GM12878 (cell line): ENCODE results near the gene MIA3. TPM values are rescaled to one million over a fixed set of nuclear protein-coding genes. Genes with fewer than 3 reads are reported as not detected.
A peak's percentile ranks its signal among the peaks of the same experiment; 100 is the strongest.

ENCODE experiments used
- ATAC-seq: fragments of 200-7000 bp; cut with Tn5 transposase; 3 replicates; pipeline ENCODE4 v1.9.1; 2020; ENCODE audit warnings: mild to moderate bottlenecking, moderate library complexity
- BruUV-seq: library from RNA; stranded (reverse); fragments of 400-500 nt; replicated peaks from 2 replicates; lab custom pipeline; 2021; lab: Mats Ljungman, UMichigan
- CTCF ChIA-PET: fragments of 300-600 bp; sonication (Branson Sonifier 250); formaldehyde crosslinking; extraction: SDS; loops from one replicate; lab custom pipeline; 2021; ENCODE audit warnings: inconsistent platforms; lab: Yijun Ruan, JAX
- POLR2A ChIA-PET: fragments of 350-600 bp; formaldehyde crosslinking; extraction: SDS; loops from one replicate; lab custom pipeline; 2021; ENCODE audit warnings: inconsistent platforms; lab: Charles Lee
- RAD21 ChIA-PET: fragments of 300-600 bp; sonication (Branson Sonifier 250); formaldehyde crosslinking; loops from one replicate; lab custom pipeline; 2023; ENCODE audit warnings: antibody characterized with exemption; ENCODE audit not compliant: unreplicated experiment; lab: Charles Lee
- SMC1A ChIA-PET: fragments of 300-600 bp; sonication (Branson Sonifier 250); formaldehyde crosslinking; loops from one replicate; lab custom pipeline; 2023; ENCODE audit not compliant: unreplicated experiment, uncharacterized antibody; lab: Charles Lee
- DNase-seq: peaks from one replicate; pipeline ENCODE4 v3.0.0-alpha.2; 2011; ENCODE audit warnings: low read depth, low spot score
- FAIRE-seq: peaks from 3 replicates; lab custom pipeline; 2011; peaks lifted over from hg19 to GRCh38; lab: Jason Lieb, UNC
- H2AFZ ChIP-seq: 2 replicates; pipeline ENCODE4 v1.6.0; 2011; ENCODE audit warnings: low read depth, low read length, control low read depth; ENCODE audit not compliant: control insufficient read depth
- H3K27ac ChIP-seq: 2 replicates; pipeline ENCODE4 v1.5.1; 2011; ENCODE audit warnings: control low read depth; ENCODE audit not compliant: control insufficient read depth, insufficient read depth
- H3K27me3 ChIP-seq, 2 experiments: replicated peaks in 1 of 2; 2 replicates each; pipeline versions ENCODE4 v1.6.0 to v1.6.1; 2011; ENCODE audit warnings: low read length in 1 of 2; ENCODE audit not compliant: control insufficient read depth in 2 of 2, insufficient read depth in 2 of 2
- H3K36me3 ChIP-seq, 2 experiments: 2 replicates each; pipeline ENCODE4 v1.5.1; 2011; ENCODE audit warnings: low read length in 1 of 2; ENCODE audit not compliant: control insufficient read depth in 2 of 2, insufficient read depth in 2 of 2
- H3K4me1 ChIP-seq: 2 replicates; pipeline ENCODE4 v1.6.1; 2011; ENCODE audit warnings: mild to moderate bottlenecking, low read length, moderate library complexity, mixed read lengths; ENCODE audit not compliant: control insufficient read depth, insufficient read depth
- H3K4me2 ChIP-seq: 2 replicates; pipeline ENCODE4 v1.6.0; 2011; ENCODE audit warnings: control low read depth; ENCODE audit not compliant: control insufficient read depth, insufficient read depth
- H3K4me3 ChIP-seq: fragments of 200-600 bp; sonication (generic); 2 replicates; pipeline ENCODE4 v1.5.1; 2016
- H3K79me2 ChIP-seq: 2 replicates; pipeline ENCODE4 v1.6.0; 2011; ENCODE audit warnings: low read length; ENCODE audit not compliant: control insufficient read depth, insufficient read depth
- H3K9ac ChIP-seq: 2 replicates; pipeline ENCODE4 v1.8.0; 2011; ENCODE audit warnings: low read length, control low read depth, mixed read lengths; ENCODE audit not compliant: control insufficient read depth, insufficient read depth
- H3K9me3 ChIP-seq: replicated peaks from 3 replicates; pipeline ENCODE4 v1.5.1; 2011; ENCODE audit warnings: mild to moderate bottlenecking, low read length; ENCODE audit not compliant: control insufficient read depth, insufficient read depth
- H4K20me1 ChIP-seq: 2 replicates; pipeline ENCODE4 v1.6.0; 2011; ENCODE audit not compliant: control insufficient read depth, insufficient read depth
- ATF7 ChIP-seq: fragments of 450-650 bp; IDR thresholded peaks from 2 replicates; pipeline ENCODE4 v1.6.1; 2016; ENCODE audit warnings: low read depth, mild to moderate bottlenecking
- CEBPZ ChIP-seq: fragments of 150-350 bp; IDR thresholded peaks from 2 replicates; pipeline ENCODE4 v1.6.1; 2016; ENCODE audit warnings: low read depth, low read length
- CREM ChIP-seq: IDR thresholded peaks from 2 replicates; pipeline ENCODE4 v1.6.1; 2014; ENCODE audit warnings: antibody characterized with exemption, low read depth
- E4F1 ChIP-seq: fragments of 450-650 bp; IDR thresholded peaks from 2 replicates; pipeline ENCODE4 v1.6.1; 2018; ENCODE audit warnings: borderline replicate concordance, mild to moderate bottlenecking; ENCODE audit not compliant: partially characterized antibody
- EED ChIP-seq: sonication (generic); IDR thresholded peaks from 2 replicates; pipeline ENCODE4 v1.6.1; 2016; ENCODE audit warnings: antibody characterized with exemption, low read depth
- HCFC1 ChIP-seq: fragments of 150-350 bp; IDR thresholded peaks from 2 replicates; pipeline ENCODE4 v1.6.1; 2014; ENCODE audit warnings: low read length
- JUND ChIP-seq: IDR thresholded peaks from 2 replicates; pipeline ENCODE4 v1.6.1; 2012; ENCODE audit warnings: low read depth, mild to moderate bottlenecking, low read length, improper control_type of control experiment, moderate library complexity
- MEF2A ChIP-seq: IDR thresholded peaks from 2 replicates; pipeline ENCODE4 v1.6.1; 2011; ENCODE audit warnings: low read depth, mild to moderate bottlenecking, low read length, moderate library complexity; ENCODE audit not compliant: insufficient read depth
- MEF2B ChIP-seq: fragments of 450-650 bp; IDR thresholded peaks from 2 replicates; pipeline ENCODE4 v1.6.1; 2018; ENCODE audit warnings: mild to moderate bottlenecking, moderate library complexity; ENCODE audit not compliant: partially characterized antibody, poor library complexity, severe bottlenecking
- PAX5 ChIP-seq: IDR thresholded peaks from 2 replicates; pipeline ENCODE4 v1.6.1; 2011; ENCODE audit warnings: low read depth, low read length, borderline replicate concordance
- POLR2AphosphoS2 ChIP-seq: IDR thresholded peaks from 2 replicates; pipeline ENCODE4 v1.6.1; 2011; ENCODE audit warnings: low read depth, mild to moderate bottlenecking, low read length, improper control_type of control experiment, moderate library complexity
- RUNX3 ChIP-seq: IDR thresholded peaks from 2 replicates; pipeline ENCODE4 v1.6.1; 2012; ENCODE audit warnings: low read length, inconsistent platforms
- SIN3A ChIP-seq: IDR thresholded peaks from 2 replicates; pipeline ENCODE4 v1.6.1; 2012; ENCODE audit warnings: low read depth, low read length, improper control_type of control experiment
- SREBF2 ChIP-seq: IDR thresholded peaks from 2 replicates; pipeline ENCODE4 v1.6.1; 2012; ENCODE audit warnings: mild to moderate bottlenecking, low read length
- STAT1 ChIP-seq: fragments of 450-650 bp; conservative IDR thresholded peaks from 2 replicates; pipeline ENCODE4 v1.6.1; 2014; ENCODE audit warnings: antibody characterized with exemption, mild to moderate bottlenecking
- TCF3 ChIP-seq: IDR thresholded peaks from 2 replicates; pipeline ENCODE4 v1.6.1; 2012; ENCODE audit warnings: low read depth, mild to moderate bottlenecking, low read length, borderline replicate concordance; ENCODE audit not compliant: insufficient read depth
- WGBS: methylation state at CpG from one replicate; pipeline ENCODE4 v1.1.6; 2016; ENCODE audit warnings: low lambda C conversion rate; ENCODE audit not compliant: insufficient replicate concordance, insufficient coverage; ENCODE audit errors: missing lambda C conversion rate; 5-methylcytosine and 5-hydroxymethylcytosine counted together
- in situ Hi-C: fragments of 300-500 bp; cut with MboI; formaldehyde crosslinking; loops from 9 replicates; pipeline ENCODE4 v1.14.3; 2018; ENCODE audit warnings: mixed read lengths
- intact Hi-C: fragments of 100-400 bp; cut with micrococcal nuclease; formaldehyde crosslinking; loops from one replicate; pipeline ENCODE4 v1.14.2; 2022; ENCODE audit not compliant: unreplicated experiment
- polyA plus RNA-seq, 11 experiments: library from polyadenylated mRNA; depleted of rRNA in 4 of 11; unstranded in 6 of 11; stranded (reverse) in 5 of 11; fragments of >200 nt; fragmentation: Nextera tagmentation in 4 of 11; fragmentation: Illumina TruSeq in 1 of 11; extraction: Ambion mirVana in 4 of 11; extraction: Trizol in 1 of 11; gene quantifications; 1 replicate in 1 of 11; 2 replicates in 10 of 11; pipeline versions ENCODE4 v1.2.1 to v1.2.3, GENCODE V29; 2011 to 2016; ENCODE audit warnings: inconsistent platforms in 2 of 11, missing spikeins in 2 of 11, low read depth in 1 of 11
- total RNA-seq, 4 experiments: library from RNA; depleted of rRNA in 3 of 4; stranded (reverse); fragments of >200 nt in 3 of 4; fragmentation: Illumina TruSeq in 1 of 4; extraction: Trizol in 1 of 4; gene quantifications; 2 replicates each; pipeline versions ENCODE4 v1.2.1 to v1.2.3, GENCODE V29; 2013 to 2021
- TF ChIP-seq, protein P1 (sequence below): fragments of 450-650 bp; conservative IDR thresholded peaks from 2 replicates; pipeline ENCODE4 v1.6.1; 2017; ENCODE audit warnings: mild to moderate bottlenecking, moderate library complexity

MIA3 gene
- total and polyA plus RNA-seq, 10 of the 15 experiments (the other 5 are each of a cell fraction or from before 2014, with no cell fraction given): 12.9 to 50.8 (median 30.3) TPM

- peaks cover 0 to 2% of the 10 kb centered on the region in 2 experiments; a peak in 2 of 4 replicates for H3K36me3 ChIP-seq
- ATAC-seq: peak; percentile 82
- TF ChIP-seq MEF2B: peak; percentile 67
- no peak for TF ChIP-seq POLR2AphosphoS2
- TF ChIP-seq RUNX3: peak; percentile 74
- TF ChIP-seq STAT1: no peak
- TF ChIP-seq TCF3: peak; percentile 36; the same call in 1 of the 2 replicates
- no peak for TF ChIP-seq E4F1
- TF ChIP-seq SREBF2: no peak
- TF ChIP-seq CEBPZ: no peak
- TF ChIP-seq EED: peak; percentile 47; the same call in 1 of the 2 replicates
- 0 out of 2 replicates have a peak, but pooled peaks have one; percentile 41 for TF ChIP-seq SIN3A
- TF ChIP-seq PAX5: peak; percentile 25; the same call in 1 of the 2 replicates
- TF ChIP-seq, protein P1, sequence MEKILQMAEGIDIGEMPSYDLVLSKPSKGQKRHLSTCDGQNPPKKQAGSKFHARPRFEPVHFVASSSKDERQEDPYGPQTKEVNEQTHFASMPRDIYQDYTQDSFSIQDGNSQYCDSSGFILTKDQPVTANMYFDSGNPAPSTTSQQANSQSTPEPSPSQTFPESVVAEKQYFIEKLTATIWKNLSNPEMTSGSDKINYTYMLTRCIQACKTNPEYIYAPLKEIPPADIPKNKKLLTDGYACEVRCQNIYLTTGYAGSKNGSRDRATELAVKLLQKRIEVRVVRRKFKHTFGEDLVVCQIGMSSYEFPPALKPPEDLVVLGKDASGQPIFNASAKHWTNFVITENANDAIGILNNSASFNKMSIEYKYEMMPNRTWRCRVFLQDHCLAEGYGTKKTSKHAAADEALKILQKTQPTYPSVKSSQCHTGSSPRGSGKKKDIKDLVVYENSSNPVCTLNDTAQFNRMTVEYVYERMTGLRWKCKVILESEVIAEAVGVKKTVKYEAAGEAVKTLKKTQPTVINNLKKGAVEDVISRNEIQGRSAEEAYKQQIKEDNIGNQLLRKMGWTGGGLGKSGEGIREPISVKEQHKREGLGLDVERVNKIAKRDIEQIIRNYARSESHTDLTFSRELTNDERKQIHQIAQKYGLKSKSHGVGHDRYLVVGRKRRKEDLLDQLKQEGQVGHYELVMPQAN: no peak
- peak; percentile 78 for TF ChIP-seq MEF2A
- 0 out of 2 replicates have a peak, but pooled peaks have one; percentile 12 for TF ChIP-seq CREM
- no peak for TF ChIP-seq ATF7
- TF ChIP-seq HCFC1: no peak
- no peak for TF ChIP-seq JUND
These were observed 34.8 kb upstream of the MIA3 start for GRCh38 chr1:222583079-222583478.

More at GRCh38 chr1:222583079-222583478, 34.8 kb upstream of the MIA3 start:
- H3K79me2 ChIP-seq: peaks cover 1% of the 10 kb centered on the region; the same call in 1 of the 2 replicates
- H3K4me3 ChIP-seq: peak overlapping the region; percentile 28; the same call in 1 of the 2 replicates
- CTCF ChIA-PET: interaction anchor here (0.8 kb wide), 1 partner anchor 52 kb away, joined by 4 read pairs; no protein-coding TSS in a partner anchor
- BruUV-seq: no TSS peak
- peak overlapping the region; percentile 71; the same call in 1 of the 2 replicates for H3K4me2 ChIP-seq
- H3K4me1 ChIP-seq: peaks cover 25% of the 10 kb centered on the region
- SMC1A ChIA-PET: interaction anchor here (1.4 kb wide), 1 partner anchor 117 kb away, joined by 3 read pairs; no protein-coding TSS in a partner anchor
- RAD21 ChIA-PET: no interaction called here
- H4K20me1 ChIP-seq: no peaks in the 10 kb centered on the region
- H3K27me3 ChIP-seq: no peaks in the 10 kb centered on the region
- no peaks in the 10 kb centered on the region for H3K9me3 ChIP-seq
- in situ Hi-C loops: no loop called here
- FAIRE-seq: peak; percentile 59
- 10% methylated on average over 5 of the region's 5 CpGs for WGBS
- H3K27ac ChIP-seq: peak overlapping the region; percentile 17; the same call in 1 of the 2 replicates
- no peak overlapping the region for H3K9ac ChIP-seq
- H2AFZ ChIP-seq: no peak overlapping the region
- peak; percentile 56 for DNase-seq
- intact Hi-C loops: loop anchor here (5.0 to 10.0 kb wide), 2 partner anchors 34 to 132 kb away; partner anchors contain the start of genes AIDA, BROX and MIA3
- POLR2A ChIA-PET: no interaction called here
